Mammary epithelial cell (primary cell): ENCODE results near the gene GPR35.

Experiments
- EZH2 ChIP-seq: IDR thresholded peaks from 2 replicates; pipeline ENCODE4 v1.6.1; 2012; ENCODE audit warnings: low read length, inconsistent platforms, borderline replicate concordance
- TF ChIP-seq, protein P1 (sequence below), 2 donors: IDR thresholded peaks in 1 of 2; conservative IDR thresholded peaks in 1 of 2; 2 replicates each; pipeline ENCODE4 v1.5.1; 2011 to 2012; ENCODE audit warnings: inconsistent platforms in 2 of 2, low read length in 2 of 2, mild to moderate bottlenecking in 2 of 2, control low read depth in 1 of 2, low read depth in 1 of 2; ENCODE audit not compliant: insufficient read depth in 1 of 2; ENCODE audit errors: extremely low read depth in 1 of 2

DNA sequence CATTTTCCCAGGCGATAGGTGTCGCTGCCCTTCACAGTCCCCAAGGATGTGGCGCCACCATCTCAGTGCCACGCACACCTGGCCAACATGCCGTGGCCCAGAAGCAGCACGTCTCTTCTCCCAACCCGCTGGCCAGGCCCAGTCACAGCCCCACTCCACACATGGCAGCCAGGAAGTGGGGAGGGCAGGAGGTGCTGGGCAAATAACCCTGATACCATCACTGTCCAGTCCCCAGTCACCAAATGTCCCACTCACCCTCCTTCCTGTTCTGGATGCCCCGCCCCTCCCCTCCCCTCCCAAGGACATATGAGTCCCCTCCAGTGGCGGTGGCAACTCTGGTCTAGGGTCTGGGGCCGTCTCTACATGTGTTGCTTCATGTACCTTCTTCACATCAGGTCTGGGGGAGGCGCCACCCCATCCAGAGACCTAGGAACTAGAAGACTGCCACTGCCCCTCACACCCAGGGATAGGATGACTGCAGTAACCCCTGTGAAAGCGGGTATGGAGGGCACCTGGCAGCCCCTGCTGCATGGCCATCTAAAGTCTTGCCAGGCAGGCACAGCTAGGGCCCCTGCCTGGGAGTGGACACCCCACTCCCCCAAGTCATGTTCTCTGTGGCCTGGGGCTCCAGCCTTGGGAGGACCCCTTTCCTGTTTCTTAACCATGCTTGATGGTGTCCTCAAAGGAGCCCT, 46.1 kb upstream of the GPR35 start:
- TF ChIP-seq EZH2: no peak
- TF ChIP-seq, protein P1, sequence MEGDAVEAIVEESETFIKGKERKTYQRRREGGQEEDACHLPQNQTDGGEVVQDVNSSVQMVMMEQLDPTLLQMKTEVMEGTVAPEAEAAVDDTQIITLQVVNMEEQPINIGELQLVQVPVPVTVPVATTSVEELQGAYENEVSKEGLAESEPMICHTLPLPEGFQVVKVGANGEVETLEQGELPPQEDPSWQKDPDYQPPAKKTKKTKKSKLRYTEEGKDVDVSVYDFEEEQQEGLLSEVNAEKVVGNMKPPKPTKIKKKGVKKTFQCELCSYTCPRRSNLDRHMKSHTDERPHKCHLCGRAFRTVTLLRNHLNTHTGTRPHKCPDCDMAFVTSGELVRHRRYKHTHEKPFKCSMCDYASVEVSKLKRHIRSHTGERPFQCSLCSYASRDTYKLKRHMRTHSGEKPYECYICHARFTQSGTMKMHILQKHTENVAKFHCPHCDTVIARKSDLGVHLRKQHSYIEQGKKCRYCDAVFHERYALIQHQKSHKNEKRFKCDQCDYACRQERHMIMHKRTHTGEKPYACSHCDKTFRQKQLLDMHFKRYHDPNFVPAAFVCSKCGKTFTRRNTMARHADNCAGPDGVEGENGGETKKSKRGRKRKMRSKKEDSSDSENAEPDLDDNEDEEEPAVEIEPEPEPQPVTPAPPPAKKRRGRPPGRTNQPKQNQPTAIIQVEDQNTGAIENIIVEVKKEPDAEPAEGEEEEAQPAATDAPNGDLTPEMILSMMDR (conservative IDR thresholded peaks at IDR 0.05 in 1 of 2, IDR thresholded peaks at IDR 0.05 in 1 of 2; ENCODE audit: extremely low read depth in 1 of 2, insufficient read depth in 1 of 2, low read depth in 1 of 2, low read length in 2 of 2): no peak
